GM21786 (cell line): ENCODE data around the gene ACP1.

Source experiments
- ATAC-seq: cut with Tn5 transposase; IDR thresholded peaks from one replicate; pipeline ENCODE4 v1.9.1; 2021; ENCODE audit not compliant: unreplicated experiment

The ACP1 gene

GRCh38 chr2:279956-280649 is 15.4 kb downstream of the ACP1 start:
- no peak for ATAC-seq

- no peak for ATAC-seq
These were observed 15.9 kb downstream of the ACP1 start for GRCh38 chr2:280650-281110.

GRCh38 chr2:281381-281780 is 16.6 kb downstream of the ACP1 start:
- ATAC-seq: no peak

GRCh38 chr2:282371-283263 is 17.9 kb downstream of the ACP1 start:
- ATAC-seq: no peak

GRCh38 chr2:283996-284794 is 19.4 kb downstream of the ACP1 start:
- ATAC-seq: no peak

- no peak for ATAC-seq
These were observed 20.2 kb downstream of the ACP1 start for GRCh38 chr2:284896-285492.

GRCh38 chr2:285531-285930 is 20.8 kb downstream of the ACP1 start:
- no peak for ATAC-seq

GRCh38 chr2:286035-286434 is 21.3 kb downstream of the ACP1 start:
- ATAC-seq: no peak

- ATAC-seq: no peak
These were observed 22.1 kb downstream of the ACP1 start for GRCh38 chr2:286774-287392.

GRCh38 chr2:287471-287885 is 22.7 kb downstream of the ACP1 start:
- ATAC-seq: no peak

GRCh38 chr2:287911-288757 is 23.4 kb downstream of the ACP1 start, which contains the start of gene ALKAL2:
TSS of gene ALKAL2 (minus strand) at chr2:288091. CDS start at chr2:287835, 256 bp downstream.
- ATAC-seq: no peak

- ATAC-seq: no peak
These were observed 24.1 kb downstream of the ACP1 start for GRCh38 chr2:288758-289361.

- ATAC-seq: no peak
These were observed 24.8 kb downstream of the ACP1 start for GRCh38 chr2:289362-290089.

GRCh38 chr2:290090-290722 is 25.5 kb downstream of the ACP1 start:
- no peak for ATAC-seq

- no peak for ATAC-seq
These were observed 30.3 kb downstream of the ACP1 start for GRCh38 chr2:295090-295489.

- ATAC-seq: no peak
These were observed 31.6 kb downstream of the ACP1 start for GRCh38 chr2:296354-296753.

GRCh38 chr2:305366-305765 is 40.6 kb downstream of the ACP1 start:
- ATAC-seq: no peak
